NCI-H1105 (cell line): Measurements from ENCODE around the gene AMOTL1.

Experiments used
- DNase-seq: peaks from one replicate; lab custom pipeline; 2025; lab: John Stamatoyannopoulos, UW

The AMOTL1 gene

GRCh38 chr11:94741022-94741679 lies 27.0 kb upstream of the AMOTL1 start:
- peak; percentile 52 for DNase-seq

- DNase-seq, result no peak
Observed at GRCh38 chr11:94742665-94743064, 25.5 kb upstream of the AMOTL1 start.

GRCh38 chr11:94746721-94747120 lies 21.4 kb upstream of the AMOTL1 start:
- DNase-seq, result no peak

GRCh38 chr11:94747146-94747545 lies 21.0 kb upstream of the AMOTL1 start:
- no peak for DNase-seq

- no peak for DNase-seq
Observed at GRCh38 chr11:94747601-94748041, 20.5 kb upstream of the AMOTL1 start.

GRCh38 chr11:94749369-94749768 lies 18.8 kb upstream of the AMOTL1 start:
- no peak for DNase-seq

- DNase-seq, result no peak
Observed at GRCh38 chr11:94750319-94751217, 17.6 kb upstream of the AMOTL1 start.

GRCh38 chr11:94751218-94751609 lies 16.9 kb upstream of the AMOTL1 start:
- DNase-seq, result no peak

GRCh38 chr11:94751786-94752185 lies 16.4 kb upstream of the AMOTL1 start:
- DNase-seq, result no peak

- DNase-seq, result no peak
Observed at GRCh38 chr11:94753630-94754029, 14.5 kb upstream of the AMOTL1 start.

GRCh38 chr11:94754335-94754734 lies 13.8 kb upstream of the AMOTL1 start:
- no peak for DNase-seq

- no peak for DNase-seq
Observed at GRCh38 chr11:94754819-94755218, 13.3 kb upstream of the AMOTL1 start.

GRCh38 chr11:94755494-94755893 lies 12.7 kb upstream of the AMOTL1 start:
- no peak for DNase-seq

- no peak for DNase-seq
Observed at GRCh38 chr11:94757037-94757735, 11.0 kb upstream of the AMOTL1 start.

- DNase-seq, result no peak
Observed at GRCh38 chr11:94758666-94759065, 9.5 kb upstream of the AMOTL1 start.

GRCh38 chr11:94759522-94759921 lies 8.6 kb upstream of the AMOTL1 start:
- no peak for DNase-seq

GRCh38 chr11:94760296-94760695 lies 7.9 kb upstream of the AMOTL1 start:
- no peak for DNase-seq

- no peak for DNase-seq
Observed at GRCh38 chr11:94762208-94762607, 5.9 kb upstream of the AMOTL1 start.

- no peak for DNase-seq
Observed at GRCh38 chr11:94762995-94763394, 5.2 kb upstream of the AMOTL1 start.

- DNase-seq, result no peak
Observed at GRCh38 chr11:94766713-94767206, 1.4 kb upstream of the AMOTL1 start.

GRCh38 chr11:94767291-94767690 lies 865 bp upstream of the AMOTL1 start:
- no peak for DNase-seq
